ENCODE data around the gene FNDC3B.

DNA sequence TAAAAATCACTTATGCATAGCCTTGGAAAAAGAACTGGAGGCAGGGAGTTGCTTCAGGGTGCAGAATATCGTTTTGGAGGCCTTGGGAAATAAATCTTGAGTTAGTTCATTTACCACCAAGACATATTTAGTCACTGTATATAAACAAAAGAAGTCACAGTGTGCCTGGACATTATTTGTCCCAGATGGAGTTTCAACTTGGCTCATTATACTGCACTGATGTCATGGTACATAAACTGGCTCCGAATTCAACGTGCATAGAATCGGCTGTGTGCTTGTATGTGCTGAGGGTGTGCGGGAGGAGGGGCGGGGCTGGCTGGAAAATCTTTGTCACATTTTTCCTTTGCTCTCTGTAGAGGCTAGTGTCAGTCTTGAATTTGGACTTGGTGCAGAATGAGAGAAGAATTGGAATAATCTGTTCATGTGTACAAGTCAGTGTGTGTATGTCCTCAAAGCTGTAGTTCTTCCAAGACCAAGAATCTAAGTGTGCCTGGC is 86.6 kb downstream of the FNDC3B start:
- no peak for TF ChIP-seq RAD21 (IDR thresholded peaks at IDR 0.05; ENCODE audit: low read depth)
- no peak for TF ChIP-seq EP300 (IDR thresholded peaks at IDR 0.05; ENCODE audit: borderline replicate concordance)
- TF ChIP-seq ZBTB7A (IDR thresholded peaks at IDR 0.05; ENCODE audit: low read depth), result no peak
- TF ChIP-seq, protein P1, sequence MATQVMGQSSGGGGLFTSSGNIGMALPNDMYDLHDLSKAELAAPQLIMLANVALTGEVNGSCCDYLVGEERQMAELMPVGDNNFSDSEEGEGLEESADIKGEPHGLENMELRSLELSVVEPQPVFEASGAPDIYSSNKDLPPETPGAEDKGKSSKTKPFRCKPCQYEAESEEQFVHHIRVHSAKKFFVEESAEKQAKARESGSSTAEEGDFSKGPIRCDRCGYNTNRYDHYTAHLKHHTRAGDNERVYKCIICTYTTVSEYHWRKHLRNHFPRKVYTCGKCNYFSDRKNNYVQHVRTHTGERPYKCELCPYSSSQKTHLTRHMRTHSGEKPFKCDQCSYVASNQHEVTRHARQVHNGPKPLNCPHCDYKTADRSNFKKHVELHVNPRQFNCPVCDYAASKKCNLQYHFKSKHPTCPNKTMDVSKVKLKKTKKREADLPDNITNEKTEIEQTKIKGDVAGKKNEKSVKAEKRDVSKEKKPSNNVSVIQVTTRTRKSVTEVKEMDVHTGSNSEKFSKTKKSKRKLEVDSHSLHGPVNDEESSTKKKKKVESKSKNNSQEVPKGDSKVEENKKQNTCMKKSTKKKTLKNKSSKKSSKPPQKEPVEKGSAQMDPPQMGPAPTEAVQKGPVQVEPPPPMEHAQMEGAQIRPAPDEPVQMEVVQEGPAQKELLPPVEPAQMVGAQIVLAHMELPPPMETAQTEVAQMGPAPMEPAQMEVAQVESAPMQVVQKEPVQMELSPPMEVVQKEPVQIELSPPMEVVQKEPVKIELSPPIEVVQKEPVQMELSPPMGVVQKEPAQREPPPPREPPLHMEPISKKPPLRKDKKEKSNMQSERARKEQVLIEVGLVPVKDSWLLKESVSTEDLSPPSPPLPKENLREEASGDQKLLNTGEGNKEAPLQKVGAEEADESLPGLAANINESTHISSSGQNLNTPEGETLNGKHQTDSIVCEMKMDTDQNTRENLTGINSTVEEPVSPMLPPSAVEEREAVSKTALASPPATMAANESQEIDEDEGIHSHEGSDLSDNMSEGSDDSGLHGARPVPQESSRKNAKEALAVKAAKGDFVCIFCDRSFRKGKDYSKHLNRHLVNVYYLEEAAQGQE (IDR thresholded peaks at IDR 0.05; ENCODE audit: low read depth), result no peak

Measured in Ishikawa (cell line).